Loucy (cell line): ENCODE data around the gene DLX5.

Experiments used
- H2AFZ ChIP-seq: fragments of 200-600 bp; sonication (generic); 2 replicates; pipeline ENCODE4 v1.6.0; 2016; ENCODE audit warnings: antibody characterized with exemption, mild to moderate bottlenecking, low read length, moderate library complexity
- H3F3A ChIP-seq: fragments of 200-600 bp; 2 replicates; pipeline ENCODE4 v1.6.0; 2016; ENCODE audit warnings: antibody characterized with exemption, low read depth, mild to moderate bottlenecking
- H3K27me3 ChIP-seq: fragments of 200-600 bp; sonication (generic); 2 replicates; pipeline ENCODE4 v1.6.1; 2014; ENCODE audit warnings: low read length, mild to moderate bottlenecking; ENCODE audit not compliant: insufficient read depth, poor library complexity, severe bottlenecking
- H3K36me3 ChIP-seq: fragments of 200-600 bp; sonication (generic); 2 replicates; pipeline ENCODE4 v1.6.1; 2016; ENCODE audit warnings: low read length; ENCODE audit not compliant: insufficient read depth
- H3K4me1 ChIP-seq: fragments of 200-600 bp; sonication (generic); 2 replicates; pipeline ENCODE4 v1.5.1; 2014; ENCODE audit warnings: low read length, mild to moderate bottlenecking; ENCODE audit not compliant: insufficient read depth, poor library complexity, severe bottlenecking
- H3K4me2 ChIP-seq: fragments of 200-600 bp; sonication (generic); 2 replicates; pipeline ENCODE4 v1.6.0; 2014; ENCODE audit warnings: antibody characterized with exemption, low read length, low read depth, mild to moderate bottlenecking; ENCODE audit not compliant: poor library complexity, severe bottlenecking
- H3K4me3 ChIP-seq: fragments of 200-600 bp; sonication (generic); 2 replicates; pipeline ENCODE4 v1.5.1; 2014; ENCODE audit warnings: low read length, mild to moderate bottlenecking, mixed read lengths; ENCODE audit not compliant: poor library complexity, severe bottlenecking
- H3K79me2 ChIP-seq: fragments of 200-600 bp; sonication (generic); 2 replicates; pipeline ENCODE4 v1.6.1; 2014; ENCODE audit warnings: low read length; ENCODE audit not compliant: insufficient read depth
- H3K9ac ChIP-seq: fragments of 200-600 bp; sonication (generic); 2 replicates; pipeline ENCODE4 v1.6.0; 2014; ENCODE audit warnings: mild to moderate bottlenecking, low read depth, low read length, moderate library complexity; ENCODE audit not compliant: poor library complexity, severe bottlenecking
- H3K9me2 ChIP-seq: fragments of 200-600 bp; sonication (generic); replicated peaks from 2 replicates; pipeline ENCODE4 v1.6.1; 2016; ENCODE audit warnings: low read depth, low read length, mixed read lengths
- H3K9me3 ChIP-seq: fragments of 200-600 bp; sonication (generic); 2 replicates; pipeline ENCODE4 v1.6.1; 2014; ENCODE audit warnings: mild to moderate bottlenecking, antibody characterized with exemption, low read length, low read depth; ENCODE audit not compliant: insufficient read depth
- H4K20me1 ChIP-seq: fragments of 200-600 bp; sonication (generic); 2 replicates; pipeline ENCODE4 v1.6.0; 2014; ENCODE audit warnings: antibody characterized with exemption, low read length, mild to moderate bottlenecking; ENCODE audit not compliant: insufficient read depth, poor library complexity, severe bottlenecking
- EZH2phosphoT487 ChIP-seq: fragments of 200-600 bp; IDR thresholded peaks from 2 replicates; pipeline ENCODE4 v1.6.1; 2018; ENCODE audit warnings: antibody characterized with exemption, mild to moderate bottlenecking, moderate library complexity, borderline replicate concordance
- TF ChIP-seq, protein P1 (sequence below): fragments of 200-600 bp; sonication (generic); conservative IDR thresholded peaks from 2 replicates; pipeline ENCODE4 v1.5.1; 2014; ENCODE audit warnings: mild to moderate bottlenecking, antibody characterized with exemption, low read length

DLX5 gene

DNA sequence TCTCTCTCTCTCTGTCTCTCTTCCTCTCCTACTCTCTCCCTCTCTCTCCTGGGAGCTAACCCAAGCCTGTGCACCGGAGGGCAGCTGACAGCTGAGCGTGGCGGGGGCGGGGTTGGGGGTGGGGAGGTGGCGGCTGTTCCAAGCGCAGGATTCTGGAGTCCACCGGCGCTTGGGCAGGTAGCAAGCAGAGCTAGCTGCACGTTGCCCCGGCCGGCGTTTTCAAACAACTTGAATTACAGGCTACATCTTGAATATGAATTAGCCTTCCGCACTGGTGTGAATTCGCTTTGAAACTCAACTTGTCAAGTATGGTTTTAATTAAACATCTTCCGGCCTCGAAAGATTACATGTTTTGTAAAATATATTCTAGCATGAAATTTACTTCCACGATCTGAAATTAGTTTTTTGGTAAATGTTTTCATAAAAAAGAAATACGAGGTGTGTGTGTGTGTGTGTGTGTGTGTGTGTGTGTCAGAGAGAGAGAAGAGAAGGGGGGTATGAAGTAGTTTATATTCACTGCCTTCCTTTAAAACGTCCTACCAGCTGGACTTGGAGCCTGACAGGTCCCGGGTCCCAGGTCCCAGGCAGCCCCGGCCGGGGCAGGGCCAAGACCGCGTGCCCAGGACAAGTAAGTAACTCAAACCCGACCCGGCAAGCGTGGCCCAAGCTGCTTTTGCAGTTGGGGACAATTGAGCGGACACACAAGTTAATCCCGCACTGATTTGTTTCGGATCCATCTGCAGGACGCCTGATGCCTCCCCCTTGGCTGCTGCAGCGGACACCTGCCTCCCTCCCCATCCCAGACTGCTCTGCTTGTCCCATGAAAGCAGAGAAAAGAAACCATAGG is 28.3 kb downstream of the DLX5 start:
- no peaks in the 10 kb centered on the region for H3K4me1 ChIP-seq
- TF ChIP-seq EZH2phosphoT487: no peak
- TF ChIP-seq, protein P1, sequence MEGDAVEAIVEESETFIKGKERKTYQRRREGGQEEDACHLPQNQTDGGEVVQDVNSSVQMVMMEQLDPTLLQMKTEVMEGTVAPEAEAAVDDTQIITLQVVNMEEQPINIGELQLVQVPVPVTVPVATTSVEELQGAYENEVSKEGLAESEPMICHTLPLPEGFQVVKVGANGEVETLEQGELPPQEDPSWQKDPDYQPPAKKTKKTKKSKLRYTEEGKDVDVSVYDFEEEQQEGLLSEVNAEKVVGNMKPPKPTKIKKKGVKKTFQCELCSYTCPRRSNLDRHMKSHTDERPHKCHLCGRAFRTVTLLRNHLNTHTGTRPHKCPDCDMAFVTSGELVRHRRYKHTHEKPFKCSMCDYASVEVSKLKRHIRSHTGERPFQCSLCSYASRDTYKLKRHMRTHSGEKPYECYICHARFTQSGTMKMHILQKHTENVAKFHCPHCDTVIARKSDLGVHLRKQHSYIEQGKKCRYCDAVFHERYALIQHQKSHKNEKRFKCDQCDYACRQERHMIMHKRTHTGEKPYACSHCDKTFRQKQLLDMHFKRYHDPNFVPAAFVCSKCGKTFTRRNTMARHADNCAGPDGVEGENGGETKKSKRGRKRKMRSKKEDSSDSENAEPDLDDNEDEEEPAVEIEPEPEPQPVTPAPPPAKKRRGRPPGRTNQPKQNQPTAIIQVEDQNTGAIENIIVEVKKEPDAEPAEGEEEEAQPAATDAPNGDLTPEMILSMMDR: no peak
- no peak overlapping the region for H2AFZ ChIP-seq
- H3K36me3 ChIP-seq: no peaks in the 10 kb centered on the region
- no peak overlapping the region for H3K4me3 ChIP-seq
- no peak overlapping the region for H3K9ac ChIP-seq
- no peaks in the 10 kb centered on the region for H3K9me3 ChIP-seq
- no peaks in the 10 kb centered on the region for H3K9me2 ChIP-seq
- no peak overlapping the region for H3K4me2 ChIP-seq
- H3K27me3 ChIP-seq: no peaks in the 10 kb centered on the region
- no peaks in the 10 kb centered on the region for H4K20me1 ChIP-seq
- H3K79me2 ChIP-seq: no peaks in the 10 kb centered on the region
- H3F3A ChIP-seq: no peaks in the 10 kb centered on the region

- no peaks in the 10 kb centered on the region for H3K9me2 ChIP-seq
- no peaks in the 10 kb centered on the region for H3K4me1 ChIP-seq
- H2AFZ ChIP-seq: no peak overlapping the region
- no peaks in the 10 kb centered on the region for H3K79me2 ChIP-seq
- H3K36me3 ChIP-seq: no peaks in the 10 kb centered on the region
- no peaks in the 10 kb centered on the region for H4K20me1 ChIP-seq
- no peak overlapping the region for H3K4me3 ChIP-seq
- H3K9me3 ChIP-seq: no peaks in the 10 kb centered on the region
- H3K27me3 ChIP-seq: no peaks in the 10 kb centered on the region
- TF ChIP-seq EZH2phosphoT487: no peak
- TF ChIP-seq, protein P1: no peak
- no peaks in the 10 kb centered on the region for H3F3A ChIP-seq
- no peak overlapping the region for H3K4me2 ChIP-seq
- H3K9ac ChIP-seq: no peak overlapping the region
Observed at GRCh38 chr7:96995406-96996110, 29.1 kb downstream of the DLX5 start.

GRCh38 chr7:96993980-96994379 is 30.7 kb downstream of the DLX5 start:
- no peak overlapping the region for H3K9ac ChIP-seq
- H3K4me1 ChIP-seq: no peaks in the 10 kb centered on the region
- no peak overlapping the region for H3K4me2 ChIP-seq
- H3K4me3 ChIP-seq: no peak overlapping the region
- no peaks in the 10 kb centered on the region for H3K36me3 ChIP-seq
- no peaks in the 10 kb centered on the region for H3K9me3 ChIP-seq
- no peak overlapping the region for H2AFZ ChIP-seq
- no peaks in the 10 kb centered on the region for H3K79me2 ChIP-seq
- no peaks in the 10 kb centered on the region for H3K9me2 ChIP-seq
- TF ChIP-seq, protein P1: no peak
- TF ChIP-seq EZH2phosphoT487: no peak
- no peaks in the 10 kb centered on the region for H3K27me3 ChIP-seq
- no peaks in the 10 kb centered on the region for H3F3A ChIP-seq
- H4K20me1 ChIP-seq: no peaks in the 10 kb centered on the region
